Spleen (tissue), 7 donors: ENCODE results near the gene CDRT4.
A peak's percentile ranks its signal among the peaks of the same experiment; 100 is the strongest.

Experiments
- POLR2A ChIP-seq, 3 donors: fragments of 450-650 bp; IDR thresholded peaks; one replicate each; pipeline ENCODE4 v1.5.1; 2017; ENCODE audit warnings: antibody characterized with exemption in 3 of 3, mild to moderate bottlenecking in 1 of 3
- POLR2AphosphoS5 ChIP-seq, 3 donors: sonication (generic); formaldehyde crosslinking; IDR thresholded peaks; one replicate each; pipeline ENCODE4 v1.5.1; 2017; ENCODE audit warnings: antibody characterized with exemption in 3 of 3
- TF ChIP-seq, protein P1 (sequence below), 11 experiments: fragments of 200-600 bp in 7 of 11; fragments of 450-650 bp in 4 of 11; sonication (generic) in 4 of 11; IDR thresholded peaks in 8 of 11; conservative IDR thresholded peaks in 3 of 11; 1 replicate in 7 of 11; 2 replicates in 4 of 11; pipeline versions ENCODE4 v1.4.0 to v1.8.0; 2016 to 2021; ENCODE audit warnings: antibody characterized with exemption in 11 of 11, inconsistent platforms in 4 of 11, mild to moderate bottlenecking in 1 of 11
- donor health status: DM: no; HTN: no; CAD: no; lungs with moderate emphysema.
- donor health status: DM: no; HTN: no; CAD: no.
- donor health status: DM: no; HTN: no; CAD: no.

DNA sequence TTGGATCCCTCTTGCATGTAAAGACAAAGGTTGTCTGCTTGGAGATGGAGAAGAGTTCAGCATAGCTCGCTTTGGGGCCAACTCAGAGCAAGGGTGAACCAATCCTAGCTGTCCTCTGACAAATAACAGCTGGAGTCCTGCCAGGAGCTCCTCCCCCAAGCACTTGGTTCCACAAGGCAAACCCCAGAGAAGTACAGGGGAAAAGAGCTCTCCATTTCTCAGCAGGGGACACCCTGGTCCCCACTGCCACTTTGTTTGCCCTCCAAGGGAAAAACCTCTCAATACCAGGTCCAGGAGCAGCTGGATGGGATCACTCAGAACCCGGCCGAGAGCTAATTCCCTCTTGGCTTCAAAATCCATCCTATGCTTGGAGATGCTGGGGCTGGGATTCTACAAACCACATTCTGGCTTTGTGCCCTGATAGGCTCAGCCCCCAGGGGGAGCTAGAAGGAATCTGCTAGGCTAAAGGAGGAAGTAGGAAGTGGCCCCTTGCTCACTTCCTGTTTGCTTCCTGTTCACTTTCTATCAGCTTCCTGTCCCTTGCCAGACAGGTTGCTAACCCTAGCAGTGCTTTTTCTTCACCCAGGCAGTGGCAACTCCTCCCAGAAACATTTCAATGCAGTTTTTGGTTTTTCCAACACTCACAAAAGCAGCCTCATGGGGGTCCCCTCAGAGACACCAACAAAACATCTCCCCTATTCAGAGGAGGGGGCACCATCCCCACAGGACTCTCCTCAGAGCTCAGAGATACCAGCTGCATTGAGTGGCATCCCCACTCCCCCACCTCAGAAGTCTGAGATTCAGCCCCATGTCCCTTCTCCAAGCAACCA lies 30.7 kb downstream of the CDRT4 start:
- TF ChIP-seq, protein P1, sequence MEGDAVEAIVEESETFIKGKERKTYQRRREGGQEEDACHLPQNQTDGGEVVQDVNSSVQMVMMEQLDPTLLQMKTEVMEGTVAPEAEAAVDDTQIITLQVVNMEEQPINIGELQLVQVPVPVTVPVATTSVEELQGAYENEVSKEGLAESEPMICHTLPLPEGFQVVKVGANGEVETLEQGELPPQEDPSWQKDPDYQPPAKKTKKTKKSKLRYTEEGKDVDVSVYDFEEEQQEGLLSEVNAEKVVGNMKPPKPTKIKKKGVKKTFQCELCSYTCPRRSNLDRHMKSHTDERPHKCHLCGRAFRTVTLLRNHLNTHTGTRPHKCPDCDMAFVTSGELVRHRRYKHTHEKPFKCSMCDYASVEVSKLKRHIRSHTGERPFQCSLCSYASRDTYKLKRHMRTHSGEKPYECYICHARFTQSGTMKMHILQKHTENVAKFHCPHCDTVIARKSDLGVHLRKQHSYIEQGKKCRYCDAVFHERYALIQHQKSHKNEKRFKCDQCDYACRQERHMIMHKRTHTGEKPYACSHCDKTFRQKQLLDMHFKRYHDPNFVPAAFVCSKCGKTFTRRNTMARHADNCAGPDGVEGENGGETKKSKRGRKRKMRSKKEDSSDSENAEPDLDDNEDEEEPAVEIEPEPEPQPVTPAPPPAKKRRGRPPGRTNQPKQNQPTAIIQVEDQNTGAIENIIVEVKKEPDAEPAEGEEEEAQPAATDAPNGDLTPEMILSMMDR (IDR thresholded peaks at IDR 0.05 in 8 of 11, conservative IDR thresholded peaks at IDR 0.05 in 3 of 11) = peak in 8 of 11 experiments; percentile 15 to 48 (median 38)
- TF ChIP-seq POLR2A (IDR thresholded peaks at IDR 0.05) (no peak), POLR2AphosphoS5 (IDR thresholded peaks at IDR 0.05) (peak in 1 of 3 donors; percentile 55)
